ENCODE data around the gene PAWR. TPM values are rescaled to one million over a fixed set of nuclear protein-coding genes. Genes with fewer than 3 reads are reported as not detected.

PAWR gene
- polyA plus RNA-seq, 1 donor: 51.2 TPM

Other genes starting within 250 kb of the PAWR start
- gene PPP1R12A, start 244.1 kb upstream of the PAWR start, polyA plus RNA-seq: 60.8 TPM

All from large intestine (tissue), 1 donor.